ENCODE results near the gene CRIP3. TPM values are rescaled to one million over a fixed set of nuclear protein-coding genes. Genes with fewer than 3 reads are reported as not detected.

Gene CRIP3
- total and polyA plus RNA-seq, 2 of the 13 experiments (the other 11 are each of a cell fraction or from before 2014, with no cell fraction given), result 6.3 to 9.3 TPM

GRCh38 chr6:43276577-43277305 is 31.9 kb downstream of the CRIP3 start (continued):
- TF ChIP-seq YEATS2 (CRISPR knock-in tag; IDR thresholded peaks at IDR 0.05; ENCODE audit: borderline replicate concordance), result no peak; the same call in 1 of the 2 replicates
- TF ChIP-seq ZZZ3 (CRISPR knock-in tag; IDR thresholded peaks at IDR 0.05; ENCODE audit: borderline replicate concordance), result peak; percentile 86; the same call in 1 of the 2 replicates
- no peak for TF ChIP-seq GTF2F1 (IDR thresholded peaks at IDR 0.05; ENCODE audit: low read length)
- TF ChIP-seq DNMT1 (CRISPR knock-in tag; IDR thresholded peaks at IDR 0.05), result no peak
- TF ChIP-seq THAP11 (CRISPR knock-in tag; IDR thresholded peaks at IDR 0.05), result peak; percentile 46; the same call in 1 of the 2 replicates
- no peak for TF ChIP-seq ISL2 (CRISPR knock-in tag; IDR thresholded peaks at IDR 0.05)
- peak; percentile 52; the same call in 1 of the 2 replicates for TF ChIP-seq NRL (CRISPR knock-in tag; IDR thresholded peaks at IDR 0.05; ENCODE audit: borderline replicate concordance)
- no peak for TF ChIP-seq ZIK1 (CRISPR knock-in tag; IDR thresholded peaks at IDR 0.05; ENCODE audit: borderline replicate concordance, low read depth)
- TF ChIP-seq, protein P1, sequence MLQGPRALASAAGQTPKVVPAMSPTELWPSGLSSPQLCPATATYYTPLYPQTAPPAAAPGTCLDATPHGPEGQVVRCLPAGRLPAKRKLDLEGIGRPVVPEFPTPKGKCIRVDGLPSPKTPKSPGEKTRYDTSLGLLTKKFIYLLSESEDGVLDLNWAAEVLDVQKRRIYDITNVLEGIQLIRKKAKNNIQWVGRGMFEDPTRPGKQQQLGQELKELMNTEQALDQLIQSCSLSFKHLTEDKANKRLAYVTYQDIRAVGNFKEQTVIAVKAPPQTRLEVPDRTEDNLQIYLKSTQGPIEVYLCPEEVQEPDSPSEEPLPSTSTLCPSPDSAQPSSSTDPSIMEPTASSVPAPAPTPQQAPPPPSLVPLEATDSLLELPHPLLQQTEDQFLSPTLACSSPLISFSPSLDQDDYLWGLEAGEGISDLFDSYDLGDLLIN (CRISPR knock-in tag; IDR thresholded peaks at IDR 0.05; ENCODE audit: borderline replicate concordance), result no peak
- no peak for TF ChIP-seq ZNF224 (CRISPR knock-in tag; IDR thresholded peaks at IDR 0.05)
- no peak for TF ChIP-seq RAD51 (IDR thresholded peaks at IDR 0.05; ENCODE audit: borderline replicate concordance)
- no peak for TF ChIP-seq ZNF101 (CRISPR knock-in tag; IDR thresholded peaks at IDR 0.05; ENCODE audit: borderline replicate concordance, low read depth)
- TF ChIP-seq MIER3 (CRISPR knock-in tag; IDR thresholded peaks at IDR 0.05; ENCODE audit: borderline replicate concordance), result peak; percentile 29; the same call in 1 of the 2 replicates
- TF ChIP-seq, protein P2, sequence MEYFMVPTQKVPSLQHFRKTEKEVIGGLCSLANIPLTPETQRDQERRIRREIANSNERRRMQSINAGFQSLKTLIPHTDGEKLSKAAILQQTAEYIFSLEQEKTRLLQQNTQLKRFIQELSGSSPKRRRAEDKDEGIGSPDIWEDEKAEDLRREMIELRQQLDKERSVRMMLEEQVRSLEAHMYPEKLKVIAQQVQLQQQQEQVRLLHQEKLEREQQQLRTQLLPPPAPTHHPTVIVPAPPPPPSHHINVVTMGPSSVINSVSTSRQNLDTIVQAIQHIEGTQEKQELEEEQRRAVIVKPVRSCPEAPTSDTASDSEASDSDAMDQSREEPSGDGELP (IDR thresholded peaks at IDR 0.05; ENCODE audit: borderline replicate concordance, low read depth), result peak; percentile 54; the same call in 1 of the 2 replicates
- no peak for TF ChIP-seq GPN1 (CRISPR knock-in tag; IDR thresholded peaks at IDR 0.05; ENCODE audit: borderline replicate concordance)
- TF ChIP-seq ZNF776 (CRISPR knock-in tag; IDR thresholded peaks at IDR 0.05), result 0 out of 2 replicates have a peak, but pooled peaks have one; percentile 17
- TF ChIP-seq DMAP1 (CRISPR knock-in tag; IDR thresholded peaks at IDR 0.05), result peak; percentile 65; the same call in 1 of the 2 replicates
- TF ChIP-seq PHF8 (CRISPR knock-in tag; IDR thresholded peaks at IDR 0.05), result peak; percentile 64; the same call in 1 of the 2 replicates
- no peak for TF ChIP-seq LRRFIP1 (CRISPR knock-in tag; conservative IDR thresholded peaks at IDR 0.05)
- no peak for TF ChIP-seq MLLT10 (CRISPR knock-in tag; IDR thresholded peaks at IDR 0.05)
- no peak for TF ChIP-seq PAWR (CRISPR knock-in tag; IDR thresholded peaks at IDR 0.05; ENCODE audit: borderline replicate concordance)
- TF ChIP-seq HMGA1 (CRISPR knock-in tag; conservative IDR thresholded peaks at IDR 0.05), result no peak
- TF ChIP-seq ATF4 (CRISPR knock-in tag; IDR thresholded peaks at IDR 0.05), result no peak
- peak; percentile 73 for TF ChIP-seq TBX2 (CRISPR knock-in tag; IDR thresholded peaks at IDR 0.05; ENCODE audit: borderline replicate concordance)
- TF ChIP-seq ZNF790 (CRISPR knock-in tag; IDR thresholded peaks at IDR 0.05; ENCODE audit: borderline replicate concordance), result no peak
- peak; percentile 99 for TF ChIP-seq ELF3 (CRISPR knock-in tag; IDR thresholded peaks at IDR 0.05)
